Activated T-helper 17 cell treated with anti-CD3 and anti-CD28 coated beads, Interleukin-2, amount 50 U/mL, for 72 hours (primary cell): ENCODE measurements around the gene PCDHB1. TPM values are rescaled to one million over a fixed set of nuclear protein-coding genes. Genes with fewer than 3 reads are reported as not detected.

ENCODE experiments used
- ATAC-seq: fragments of 150-1000 bp; cut with Tn5 transposase; replicated peaks from 2 replicates; pipeline ENCODE4 v1.10.0; 2021; ENCODE audit warnings: mild to moderate bottlenecking, moderate library complexity
- H3K27ac Mint-ChIP-seq: one replicate; pipeline ENCODE4 v1.8.0; 2022; ENCODE audit warnings: mixed read lengths
- H3K27me3 Mint-ChIP-seq: one replicate; pipeline ENCODE4 v1.8.0; 2022; ENCODE audit warnings: mixed read lengths
- H3K36me3 Mint-ChIP-seq: one replicate; pipeline ENCODE4 v1.8.0; 2022; ENCODE audit warnings: low read depth, mild to moderate bottlenecking, mixed read lengths
- H3K4me1 Mint-ChIP-seq: one replicate; pipeline ENCODE4 v1.8.0; 2022; ENCODE audit warnings: mixed read lengths
- H3K4me3 Mint-ChIP-seq: one replicate; pipeline ENCODE4 v1.8.0; 2022; ENCODE audit warnings: mild to moderate bottlenecking, mixed read lengths
- H3K9me3 Mint-ChIP-seq: one replicate; pipeline ENCODE4 v1.8.0; 2022; ENCODE audit warnings: mixed read lengths
- total RNA-seq, 2 donors: library from RNA; stranded (reverse); gene quantifications; one replicate each; pipeline ENCODE4 v1.2.3, GENCODE V29; 2022

The PCDHB1 gene, protein sequence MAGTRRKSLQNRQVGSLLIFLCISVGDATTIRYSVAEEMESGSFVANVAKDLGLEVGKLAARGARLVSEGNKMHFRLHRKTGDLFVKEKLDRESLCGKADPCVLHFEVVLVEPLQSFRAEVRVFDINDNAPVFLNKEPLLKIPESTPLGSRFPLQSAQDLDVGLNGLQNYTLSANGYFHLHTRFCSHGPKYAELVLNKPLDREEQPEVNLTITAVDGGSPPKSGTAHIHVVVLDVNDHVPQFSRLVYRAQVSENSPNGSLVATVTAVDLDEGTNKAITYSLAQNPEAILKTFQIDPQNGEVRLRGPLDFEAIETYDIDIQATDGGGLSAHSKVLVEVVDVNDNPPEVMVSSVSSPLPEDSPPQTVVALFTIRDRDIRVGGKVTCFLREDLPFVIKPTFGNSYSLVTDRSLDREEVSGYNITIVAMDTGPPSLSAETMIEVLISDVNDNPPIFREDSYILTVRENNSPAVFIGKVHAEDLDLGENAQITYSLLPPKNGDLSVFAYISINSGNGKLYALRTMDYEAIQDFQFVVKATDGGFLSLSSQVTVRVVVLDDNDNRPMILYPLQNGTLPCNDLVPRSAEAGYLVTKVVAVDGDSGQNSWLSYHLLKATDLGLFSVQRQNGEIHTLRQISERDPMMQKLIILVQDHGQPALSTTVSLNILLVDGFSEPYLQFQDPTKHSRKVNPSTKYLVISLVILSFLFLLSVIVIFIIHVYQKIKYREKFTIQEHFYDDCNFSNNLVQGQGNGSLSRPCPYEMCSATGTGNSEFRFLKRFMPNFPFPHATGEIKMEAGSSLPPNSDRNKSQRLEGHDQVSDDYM
- not detected for total RNA-seq

- Mint-ChIP-seq H3K27ac (no peak within 1 kb of the TSS), H3K36me3 (no peaks in the 10 kb centered on the region), H3K27me3 (peaks cover 49% of the 10 kb centered on the region)
Measured at GRCh38 chr5:141050622-141051520, at the start of gene PCDHB1. TSS of gene PCDHB1 (plus strand) at chr5:141051374. CDS start at chr5:141051471, 97 bp downstream.

GRCh38 chr5:141001446-141001843, 49.7 kb upstream of the PCDHB1 start:
- Mint-ChIP-seq H3K27me3 (peaks cover 24% of the 10 kb centered on the region), H3K4me1 (no peaks in the 10 kb centered on the region), H3K4me3 (peak overlapping the region; percentile 6), H3K27ac (no peak overlapping the region), H3K9me3 (no peaks in the 10 kb centered on the region), H3K36me3 (no peaks in the 10 kb centered on the region)
- no peak for ATAC-seq

More at GRCh38 chr5:141050622-141051520, at the start of gene PCDHB1:
- no peak for ATAC-seq
- Mint-ChIP-seq H3K9me3 (peaks cover 4% of the 10 kb centered on the region), H3K4me1 (peaks cover 4% of the 10 kb centered on the region), H3K4me3 (peak within 1 kb of the TSS; percentile 46)

GRCh38 chr5:141001844-141002604, 49.1 kb upstream of the PCDHB1 start:
- H3K4me3 Mint-ChIP-seq = peak overlapping the region; percentile 6
- no peak overlapping the region for H3K27ac Mint-ChIP-seq
- H3K4me1 Mint-ChIP-seq = no peaks in the 10 kb centered on the region
- peaks cover 26% of the 10 kb centered on the region for H3K27me3 Mint-ChIP-seq
- H3K36me3 Mint-ChIP-seq = no peaks in the 10 kb centered on the region
- H3K9me3 Mint-ChIP-seq = no peaks in the 10 kb centered on the region
- ATAC-seq = no peak

GRCh38 chr5:141002605-141002965, 48.6 kb upstream of the PCDHB1 start:
- Mint-ChIP-seq H3K27ac (no peak overlapping the region), H3K4me3 (no peak overlapping the region), H3K36me3 (no peaks in the 10 kb centered on the region), H3K9me3 (no peaks in the 10 kb centered on the region), H3K4me1 (no peaks in the 10 kb centered on the region), H3K27me3 (peaks cover 28% of the 10 kb centered on the region)
- ATAC-seq = no peak

DNA sequence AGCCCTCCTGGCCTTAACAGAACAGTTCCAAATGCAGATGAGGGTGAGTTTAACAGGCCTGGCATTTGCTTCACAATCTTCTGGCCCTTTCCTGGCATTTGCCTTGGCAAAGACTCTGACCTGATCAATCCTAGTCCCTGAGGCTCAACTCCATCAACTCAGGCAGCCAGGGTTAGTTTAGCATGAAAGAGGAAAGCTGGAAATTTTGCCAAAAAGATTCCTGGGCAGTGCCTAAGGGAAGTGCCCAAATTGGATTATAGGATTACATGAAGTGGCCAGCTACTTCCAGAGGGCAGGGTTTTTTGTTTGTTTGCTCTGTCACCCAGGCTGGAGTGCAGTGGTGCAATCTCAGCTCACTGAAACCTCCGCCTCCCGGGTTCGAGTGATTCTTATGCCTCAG, 48.1 kb upstream of the PCDHB1 start:
- ATAC-seq = no peak
- Mint-ChIP-seq H3K36me3 (no peaks in the 10 kb centered on the region), H3K4me3 (no peak overlapping the region), H3K27me3 (peaks cover 32% of the 10 kb centered on the region), H3K27ac (no peak overlapping the region), H3K9me3 (no peaks in the 10 kb centered on the region), H3K4me1 (no peaks in the 10 kb centered on the region)

GRCh38 chr5:141003791-141004611, 47.2 kb upstream of the PCDHB1 start:
- H3K27ac Mint-ChIP-seq = no peak overlapping the region
- no peak for ATAC-seq
- H3K27me3 Mint-ChIP-seq = peaks cover 32% of the 10 kb centered on the region
- no peaks in the 10 kb centered on the region for H3K4me1 Mint-ChIP-seq
- H3K36me3 Mint-ChIP-seq = no peaks in the 10 kb centered on the region
- H3K4me3 Mint-ChIP-seq = no peak overlapping the region
- H3K9me3 Mint-ChIP-seq = no peaks in the 10 kb centered on the region

GRCh38 chr5:141007791-141008190, 43.4 kb upstream of the PCDHB1 start:
- no peak overlapping the region for H3K4me3 Mint-ChIP-seq
- H3K27me3 Mint-ChIP-seq = peaks cover 29% of the 10 kb centered on the region
- no peak for ATAC-seq
- H3K4me1 Mint-ChIP-seq = no peaks in the 10 kb centered on the region
- no peaks in the 10 kb centered on the region for H3K9me3 Mint-ChIP-seq
- no peak overlapping the region for H3K27ac Mint-ChIP-seq
- H3K36me3 Mint-ChIP-seq = no peaks in the 10 kb centered on the region

DNA sequence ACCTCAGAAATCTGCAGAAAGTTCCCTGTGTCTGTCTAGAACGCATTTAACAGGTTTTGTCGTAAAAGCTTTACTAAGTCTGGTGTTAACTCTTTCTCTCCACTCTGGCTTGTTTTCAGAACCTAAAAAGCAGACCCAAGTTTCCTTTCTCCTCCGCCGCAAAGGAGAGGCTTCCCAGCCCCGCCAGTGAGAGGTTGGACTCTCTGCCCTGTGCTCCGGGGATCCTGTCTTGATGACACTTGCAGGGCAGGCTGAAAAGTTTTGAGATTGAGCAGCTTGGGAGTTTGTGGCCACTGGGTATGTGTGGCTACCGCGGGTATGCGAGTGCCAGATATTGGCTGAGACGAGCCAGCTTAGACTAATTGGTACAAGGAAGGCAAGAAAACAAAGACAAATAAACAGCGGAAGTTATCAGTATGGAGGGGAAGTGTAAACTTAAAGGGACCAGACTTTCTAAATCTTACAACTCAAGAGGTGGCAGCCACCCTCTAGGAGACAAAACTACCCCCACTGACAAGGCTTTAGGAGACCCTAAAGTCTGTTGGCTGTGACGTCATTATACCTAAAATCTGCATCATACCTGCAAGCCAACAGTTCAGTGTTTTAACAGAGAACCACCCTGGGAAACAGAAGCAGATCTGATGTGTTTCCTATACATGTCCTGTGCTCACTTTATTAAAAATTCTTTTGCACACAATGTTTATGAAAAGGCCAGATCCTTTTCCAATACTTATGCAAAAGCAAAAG, 41.0 kb upstream of the PCDHB1 start:
- H3K4me3 Mint-ChIP-seq = no peak overlapping the region
- H3K27ac Mint-ChIP-seq = no peak overlapping the region
- no peaks in the 10 kb centered on the region for H3K4me1 Mint-ChIP-seq
- H3K9me3 Mint-ChIP-seq = no peaks in the 10 kb centered on the region
- no peak for ATAC-seq
- H3K36me3 Mint-ChIP-seq = no peaks in the 10 kb centered on the region
- H3K27me3 Mint-ChIP-seq = peaks cover 25% of the 10 kb centered on the region

GRCh38 chr5:141017943-141018342, 33.2 kb upstream of the PCDHB1 start:
- no peak for ATAC-seq
- no peaks in the 10 kb centered on the region for H3K36me3 Mint-ChIP-seq
- no peak overlapping the region for H3K4me3 Mint-ChIP-seq
- H3K27me3 Mint-ChIP-seq = peaks cover 4% of the 10 kb centered on the region
- H3K27ac Mint-ChIP-seq = no peak overlapping the region
- no peaks in the 10 kb centered on the region for H3K9me3 Mint-ChIP-seq
- H3K4me1 Mint-ChIP-seq = no peaks in the 10 kb centered on the region

DNA sequence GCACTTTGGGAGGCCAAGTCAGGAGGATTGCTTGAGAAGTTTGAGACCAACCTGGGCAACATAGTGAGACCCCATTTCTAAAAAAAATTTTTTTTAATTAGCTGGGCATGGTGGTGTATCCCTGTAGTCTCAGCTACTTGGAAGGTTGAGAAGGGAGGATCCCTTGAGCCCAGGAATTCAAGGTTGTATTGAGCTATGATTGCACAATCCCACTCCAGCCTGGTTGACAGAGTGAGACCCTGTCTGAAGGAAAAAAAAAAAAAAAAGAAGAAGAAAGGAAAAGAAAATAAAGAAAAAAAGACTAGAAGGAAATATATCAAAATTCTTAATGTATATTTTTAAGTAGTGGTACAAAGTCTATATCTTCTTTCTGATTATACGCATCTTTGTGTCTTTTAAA, 28.8 kb upstream of the PCDHB1 start:
- ATAC-seq = no peak
- H3K9me3 Mint-ChIP-seq = peaks cover 4% of the 10 kb centered on the region
- no peaks in the 10 kb centered on the region for H3K36me3 Mint-ChIP-seq
- no peak overlapping the region for H3K4me3 Mint-ChIP-seq
- H3K27ac Mint-ChIP-seq = no peak overlapping the region
- H3K27me3 Mint-ChIP-seq = peaks cover 4% of the 10 kb centered on the region
- no peaks in the 10 kb centered on the region for H3K4me1 Mint-ChIP-seq

DNA sequence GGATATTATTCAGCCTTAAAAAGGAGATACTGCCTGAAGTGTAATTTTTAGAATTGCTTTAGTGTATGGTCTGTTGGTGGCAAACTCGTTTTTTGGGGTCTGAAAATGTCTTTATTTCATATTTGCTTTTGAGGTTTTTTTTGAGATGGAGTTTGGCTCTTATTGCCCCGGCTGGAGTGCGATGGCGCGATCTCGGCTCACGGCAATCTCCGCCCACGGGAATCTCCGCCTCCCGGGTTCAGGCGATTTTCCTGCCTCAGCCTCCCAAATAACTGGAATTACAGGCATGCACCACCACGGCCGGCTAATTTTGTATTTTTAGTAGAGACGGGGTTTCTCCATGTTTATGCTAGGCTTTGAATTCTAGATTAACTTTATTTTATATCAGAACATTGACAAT, 20.2 kb upstream of the PCDHB1 start:
- no peaks in the 10 kb centered on the region for H3K9me3 Mint-ChIP-seq
- no peaks in the 10 kb centered on the region for H3K36me3 Mint-ChIP-seq
- H3K4me1 Mint-ChIP-seq = no peaks in the 10 kb centered on the region
- no peak overlapping the region for H3K4me3 Mint-ChIP-seq
- no peak for ATAC-seq
- H3K27ac Mint-ChIP-seq = no peak overlapping the region
- peaks cover 3% of the 10 kb centered on the region for H3K27me3 Mint-ChIP-seq

DNA sequence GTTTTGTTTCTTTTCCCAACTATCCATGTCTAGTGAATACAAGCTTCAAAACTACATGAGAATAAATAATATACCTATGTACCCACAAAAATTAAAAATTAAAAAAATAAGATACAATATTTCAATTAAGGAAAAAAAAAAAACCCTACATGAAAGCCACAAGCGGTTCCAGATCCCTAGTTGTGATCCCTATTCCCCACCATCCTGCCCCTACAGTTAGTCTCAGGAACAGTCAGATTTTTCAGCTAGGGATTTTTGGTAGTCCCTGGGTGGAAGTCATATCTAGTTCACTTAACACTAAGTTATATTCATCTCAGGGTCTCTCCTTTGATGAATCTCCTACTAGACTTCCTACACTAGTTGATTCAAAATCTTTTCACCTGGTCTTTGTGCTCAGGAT, 18.5 kb upstream of the PCDHB1 start:
- H3K27me3 Mint-ChIP-seq = peaks cover 3% of the 10 kb centered on the region
- no peaks in the 10 kb centered on the region for H3K36me3 Mint-ChIP-seq
- no peak overlapping the region for H3K4me3 Mint-ChIP-seq
- H3K9me3 Mint-ChIP-seq = no peaks in the 10 kb centered on the region
- no peak overlapping the region for H3K27ac Mint-ChIP-seq
- no peaks in the 10 kb centered on the region for H3K4me1 Mint-ChIP-seq
- ATAC-seq = no peak

GRCh38 chr5:141039061-141039460, 12.1 kb upstream of the PCDHB1 start:
- ATAC-seq = no peak
- Mint-ChIP-seq H3K27ac (no peak overlapping the region), H3K9me3 (no peaks in the 10 kb centered on the region), H3K4me3 (no peak overlapping the region), H3K36me3 (no peaks in the 10 kb centered on the region), H3K4me1 (no peaks in the 10 kb centered on the region), H3K27me3 (peaks cover 6% of the 10 kb centered on the region)
